ENCODE measurements around the gene DNAJB5. TPM values are rescaled to one million over a fixed set of nuclear protein-coding genes. Genes with fewer than 3 reads are reported as not detected.

DNAJB5 gene
- total and polyA plus RNA-seq, 9 of the 15 experiments (the other 6 are each of a cell fraction or from before 2014, with no cell fraction given): 0.15 to 7.4 (median 3.7) TPM

DNA sequence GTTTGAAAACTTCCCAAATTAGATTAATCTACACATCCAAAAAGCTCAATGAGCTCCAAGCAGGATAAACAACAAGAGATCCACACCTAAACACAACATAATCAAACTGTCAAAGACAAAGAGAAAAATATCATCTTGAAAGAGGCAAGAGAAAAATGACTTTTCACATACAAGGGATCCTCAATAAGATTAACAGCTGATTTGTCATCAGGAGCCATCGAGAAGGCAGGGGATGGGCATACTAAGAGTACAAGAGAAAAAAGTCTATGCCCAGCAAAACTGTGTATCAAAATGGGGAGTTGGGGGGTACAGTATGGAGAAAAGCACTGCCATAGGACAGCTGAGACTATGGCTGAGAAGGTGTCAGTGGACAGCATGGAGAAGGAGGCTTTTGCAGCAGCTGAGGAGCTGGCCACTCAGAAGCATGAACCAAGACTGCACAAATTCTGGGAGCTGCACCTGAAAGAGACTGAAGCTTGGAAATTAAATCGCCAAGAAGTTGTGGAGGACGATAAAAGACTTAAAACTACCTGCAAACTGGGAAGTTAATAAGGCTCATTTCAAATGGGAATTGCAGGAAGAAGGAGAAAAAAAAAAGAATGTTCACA lies 20.9 kb downstream of the DNAJB5 start:
- Histone ChIP-seq H3K9me1 (ENCODE audit: control insufficient read depth, insufficient read depth, low read length) (no peaks in the 10 kb centered on the region), H3K36me3 (ENCODE audit: control insufficient read depth, insufficient read depth, low read length) (no peaks in the 10 kb centered on the region), H3K9me3 (replicated peaks; ENCODE audit: control insufficient read depth, insufficient read depth, low read depth, low read length) (peaks cover 8% of the 10 kb centered on the region), H3K4me1 (replicated peaks in 1 of 2; ENCODE audit: control insufficient read depth in 2 of 2, insufficient read depth in 2 of 2, low read length in 2 of 2) (no peaks in the 10 kb centered on the region), H3K79me2 (ENCODE audit: control insufficient read depth, insufficient read depth, low read length) (no peaks in the 10 kb centered on the region), H3K27me3 (ENCODE audit: control insufficient read depth in 2 of 2, insufficient read depth in 2 of 2, low read length in 2 of 2) (no peaks in the 10 kb centered on the region), H3K4me3 (no peak overlapping the region), H3K4me2 (ENCODE audit: insufficient read depth, low read length) (no peak overlapping the region), H2AFZ (ENCODE audit: low read depth, low read length) (no peak overlapping the region), H3K27ac (ENCODE audit: extremely low read depth, low read depth, low read length) (no peak overlapping the region), H3K9ac (ENCODE audit: insufficient read depth in 1 of 2, low read depth in 2 of 2, low read length in 2 of 2) (no peak overlapping the region), H4K20me1 (replicated peaks; ENCODE audit: control insufficient read depth, insufficient read depth, low read length) (no peaks in the 10 kb centered on the region)
- in situ Hi-C loops (cut with MboI): no loop called here
- ChIA-PET CTCF (ENCODE audit: low intra/inter-chr PET ratio) (no interaction called here), POLR2A (interaction anchor here (1.0 to 1.4 kb wide), 2 partner anchors 9 to 17 kb away, joined by 4 read pairs; no protein-coding TSS in a partner anchor)
- DNase-seq (ENCODE audit: extremely low read depth in 1 of 4, low spot score in 3 of 4) (no peak), FAIRE-seq (no peak), ATAC-seq (no peak)
- intact Hi-C loops (cut with micrococcal nuclease): no loop called here
- no TSS peak for BruUV-seq (replicated peaks)
- WGBS (ENCODE audit: insufficient coverage, low coverage, missing lambda C conversion rate): 6% methylated on average over 3 of the region's 3 CpGs
- 0 out of 2 replicates have a peak, but pooled peaks have one; percentile 34 for TF ChIP-seq XRCC3 (IDR thresholded peaks at IDR 0.05)
- TF ChIP-seq, protein P1, sequence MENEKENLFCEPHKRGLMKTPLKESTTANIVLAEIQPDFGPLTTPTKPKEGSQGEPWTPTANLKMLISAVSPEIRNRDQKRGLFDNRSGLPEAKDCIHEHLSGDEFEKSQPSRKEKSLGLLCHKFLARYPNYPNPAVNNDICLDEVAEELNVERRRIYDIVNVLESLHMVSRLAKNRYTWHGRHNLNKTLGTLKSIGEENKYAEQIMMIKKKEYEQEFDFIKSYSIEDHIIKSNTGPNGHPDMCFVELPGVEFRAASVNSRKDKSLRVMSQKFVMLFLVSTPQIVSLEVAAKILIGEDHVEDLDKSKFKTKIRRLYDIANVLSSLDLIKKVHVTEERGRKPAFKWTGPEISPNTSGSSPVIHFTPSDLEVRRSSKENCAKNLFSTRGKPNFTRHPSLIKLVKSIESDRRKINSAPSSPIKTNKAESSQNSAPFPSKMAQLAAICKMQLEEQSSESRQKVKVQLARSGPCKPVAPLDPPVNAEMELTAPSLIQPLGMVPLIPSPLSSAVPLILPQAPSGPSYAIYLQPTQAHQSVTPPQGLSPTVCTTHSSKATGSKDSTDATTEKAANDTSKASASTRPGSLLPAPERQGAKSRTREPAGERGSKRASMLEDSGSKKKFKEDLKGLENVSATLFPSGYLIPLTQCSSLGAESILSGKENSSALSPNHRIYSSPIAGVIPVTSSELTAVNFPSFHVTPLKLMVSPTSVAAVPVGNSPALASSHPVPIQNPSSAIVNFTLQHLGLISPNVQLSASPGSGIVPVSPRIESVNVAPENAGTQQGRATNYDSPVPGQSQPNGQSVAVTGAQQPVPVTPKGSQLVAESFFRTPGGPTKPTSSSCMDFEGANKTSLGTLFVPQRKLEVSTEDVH (IDR thresholded peaks at IDR 0.05; ENCODE audit: low read depth, partially characterized antibody): no peak
- peak; percentile 60; the same call in 1 of the 2 replicates for TF ChIP-seq CBX1 (IDR thresholded peaks at IDR 0.05; ENCODE audit: low read depth)
- TF ChIP-seq, protein P2, sequence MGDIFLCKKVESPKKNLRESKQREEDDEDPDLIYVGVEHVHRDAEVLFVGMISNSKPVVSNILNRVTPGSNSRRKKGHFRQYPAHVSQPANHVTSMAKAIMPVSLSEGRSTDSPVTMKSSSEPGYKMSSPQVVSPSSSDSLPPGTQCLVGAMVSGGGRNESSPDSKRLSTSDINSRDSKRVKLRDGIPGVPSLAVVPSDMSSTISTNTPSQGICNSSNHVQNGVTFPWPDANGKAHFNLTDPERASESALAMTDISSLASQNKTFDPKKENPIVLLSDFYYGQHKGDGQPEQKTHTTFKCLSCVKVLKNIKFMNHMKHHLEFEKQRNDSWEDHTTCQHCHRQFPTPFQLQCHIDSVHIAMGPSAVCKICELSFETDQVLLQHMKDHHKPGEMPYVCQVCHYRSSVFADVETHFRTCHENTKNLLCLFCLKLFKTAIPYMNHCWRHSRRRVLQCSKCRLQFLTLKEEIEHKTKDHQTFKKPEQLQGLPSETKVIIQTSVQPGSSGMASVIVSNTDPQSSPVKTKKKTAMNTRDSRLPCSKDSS (IDR thresholded peaks at IDR 0.05; ENCODE audit: low read depth, partially characterized antibody): peak; percentile 75
- no peak for TF ChIP-seq E2F3 (CRISPR knock-in tag; IDR thresholded peaks at IDR 0.05)
- no peak for TF ChIP-seq ZNF224 (CRISPR knock-in tag; IDR thresholded peaks at IDR 0.05)
- peak in 1 of 2 experiments; percentile 97; a peak in 2 of 3 replicates for TF ChIP-seq CBX3 (IDR thresholded peaks at IDR 0.05; ENCODE audit: borderline replicate concordance in 1 of 2, low read length in 2 of 2)
- TF ChIP-seq, protein P3, sequence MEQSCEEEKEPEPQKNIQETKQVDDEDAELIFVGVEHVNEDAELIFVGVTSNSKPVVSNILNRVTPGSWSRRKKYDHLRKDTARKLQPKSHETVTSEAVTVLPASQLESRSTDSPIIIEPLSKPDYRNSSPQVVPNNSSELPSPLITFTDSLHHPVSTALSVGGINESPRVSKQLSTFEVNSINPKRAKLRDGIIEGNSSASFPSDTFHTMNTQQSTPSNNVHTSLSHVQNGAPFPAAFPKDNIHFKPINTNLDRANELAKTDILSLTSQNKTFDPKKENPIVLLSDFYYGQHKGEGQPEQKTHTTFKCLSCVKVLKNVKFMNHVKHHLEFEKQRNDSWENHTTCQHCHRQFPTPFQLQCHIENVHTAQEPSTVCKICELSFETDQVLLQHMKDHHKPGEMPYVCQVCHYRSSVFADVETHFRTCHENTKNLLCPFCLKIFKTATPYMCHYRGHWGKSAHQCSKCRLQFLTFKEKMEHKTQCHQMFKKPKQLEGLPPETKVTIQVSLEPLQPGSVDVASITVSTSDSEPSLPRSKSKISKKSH (CRISPR knock-in tag; IDR thresholded peaks at IDR 0.05): peak; percentile 5; the same call in 1 of the 2 replicates
- peak; percentile 13 to 78; a peak in 2 of 4 replicates for TF ChIP-seq TRIM24 (IDR thresholded peaks at IDR 0.05)
- no peak for TF ChIP-seq HDAC1 (IDR thresholded peaks at IDR 0.05)
- peak; percentile 98 for TF ChIP-seq TRIM28 (IDR thresholded peaks at IDR 0.05)
- peak; percentile 96 for TF ChIP-seq CBX5 (IDR thresholded peaks at IDR 0.05; ENCODE audit: borderline replicate concordance, low read depth)
- TF ChIP-seq SNRNP70 (optimal IDR thresholded peaks at IDR 0.05; ENCODE audit: low read depth, low read length): no peak
